NT2/D1 (cell line): Measurements from ENCODE around the gene DIAPH2.

Source experiments
- SUZ12 ChIP-seq: IDR thresholded peaks from 2 replicates; pipeline ENCODE4 v1.6.1; 2011; ENCODE audit not compliant: insufficient read length, insufficient read depth; ENCODE audit errors: extremely low read depth
- YY1 ChIP-seq: IDR thresholded peaks from 2 replicates; pipeline ENCODE4 v1.6.1; 2011; ENCODE audit not compliant: insufficient read length, insufficient read depth
- ZNF274 ChIP-seq: IDR thresholded peaks from 2 replicates; pipeline ENCODE4 v1.6.1; 2011; ENCODE audit warnings: mild to moderate bottlenecking, low read depth, low read length

- no peak for TF ChIP-seq ZNF274
- TF ChIP-seq YY1: no peak
- TF ChIP-seq SUZ12: no peak
These were observed 767.6 kb downstream of the DIAPH2 start for GRCh38 chrX:97452283-97452682.
